NCI-H2081 treated with DMSO at 0.1 percent for 48 hours (cell line): ENCODE results near the gene RLF.
A peak's percentile ranks its signal among the peaks of the same experiment; 100 is the strongest.

Source experiments
- DNase-seq: peaks from one replicate; lab custom pipeline; 2025; lab: John Stamatoyannopoulos, UW

Gene RLF

DNA sequence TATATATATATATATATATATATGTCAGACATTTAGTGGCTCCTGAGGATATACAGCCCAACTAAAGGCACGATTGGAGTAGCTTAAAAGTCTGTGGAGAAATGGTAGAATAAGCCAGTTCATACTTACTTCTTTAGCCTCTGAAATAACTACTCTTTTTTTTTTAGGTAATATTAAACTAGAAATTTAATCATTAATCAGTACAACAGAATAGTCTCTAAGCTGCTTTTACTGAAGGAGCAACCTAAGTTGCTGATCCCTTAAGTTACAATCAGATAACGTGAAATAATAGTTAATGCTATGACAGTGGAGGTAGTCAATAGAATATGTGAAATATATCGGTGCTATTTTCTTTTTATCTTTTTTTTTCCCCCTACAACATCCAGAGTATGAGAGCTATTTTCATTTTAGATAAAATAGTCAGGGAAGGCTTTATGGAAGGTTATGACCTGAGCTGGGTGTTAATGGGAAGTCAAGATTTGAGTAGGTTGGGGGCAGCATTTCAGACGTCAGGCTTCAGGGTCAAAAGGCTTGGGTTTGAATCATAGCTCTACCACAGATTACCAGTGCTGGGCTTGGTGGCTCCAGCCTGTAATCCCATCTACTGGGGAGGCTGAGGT lies 112.5 kb downstream of the RLF start:
- no peak for DNase-seq

DNA sequence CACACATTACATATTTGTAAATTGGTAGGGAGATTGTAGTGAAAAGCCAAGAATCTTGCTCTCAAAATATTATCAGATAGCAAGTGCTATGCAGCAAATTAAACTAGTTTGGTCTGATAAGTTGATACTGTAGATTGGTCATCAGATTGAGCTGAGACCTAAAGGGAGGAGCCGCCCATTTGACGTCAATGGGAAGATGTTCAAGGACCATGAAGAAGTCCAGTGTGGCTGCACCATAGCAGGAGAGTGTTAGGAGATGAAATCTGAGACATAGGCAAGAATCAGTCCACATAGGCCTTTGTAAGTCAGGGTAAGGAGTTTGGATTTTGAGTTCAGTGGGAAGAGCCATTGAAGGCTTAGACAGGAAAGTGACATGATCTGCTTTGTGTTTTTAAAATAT lies 113.1 kb downstream of the RLF start:
- DNase-seq: no peak

DNA sequence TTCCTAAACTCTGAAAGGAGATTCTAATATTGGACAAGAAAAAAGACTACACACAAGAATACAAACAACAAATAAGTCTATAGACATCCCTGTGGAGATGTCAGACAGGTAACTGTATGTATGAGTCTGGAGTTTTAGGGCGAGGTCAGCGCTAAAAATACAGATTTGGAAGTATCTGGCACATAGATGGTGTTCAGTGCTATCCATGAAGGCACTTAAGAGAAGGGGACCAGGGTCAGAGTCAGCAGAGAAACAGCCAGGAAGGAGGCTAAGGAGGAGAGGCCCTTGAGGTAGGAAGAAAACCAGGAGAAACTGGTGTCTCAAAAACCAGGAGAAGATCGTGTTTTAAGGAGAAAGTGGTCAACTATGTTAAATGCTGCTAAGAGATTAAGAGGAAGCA lies 114.9 kb downstream of the RLF start:
- no peak for DNase-seq

DNA sequence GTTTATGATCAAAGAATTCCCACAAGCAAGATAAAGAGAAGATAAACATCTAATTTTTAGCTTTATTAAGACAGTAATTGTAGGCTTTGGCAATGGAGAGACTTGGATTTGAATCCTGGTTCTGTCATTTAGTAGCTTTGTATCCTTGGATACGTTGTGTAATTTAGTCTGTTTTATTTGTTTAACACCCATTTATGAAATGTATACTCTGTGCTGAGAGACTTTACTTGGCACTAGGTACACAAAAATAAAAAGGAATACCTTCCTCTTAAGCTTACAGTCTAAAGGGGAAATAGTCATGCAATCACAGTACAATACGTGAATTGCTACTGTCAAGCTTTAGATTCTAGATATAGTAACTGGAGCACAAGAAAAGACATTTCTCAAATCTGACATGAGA lies 120.7 kb downstream of the RLF start:
- DNase-seq: peak; percentile 84
